NCI-H748 treated with DMSO at 0.1 percent for 48 hours (cell line): ENCODE results near the gene TMEM178B.
"Not testable (repeated sequence)": the region's sequence is repeated elsewhere in the genome, so short reads cannot be mapped to it uniquely, and the experiment has no call there.

ENCODE experiments used
- DNase-seq: peaks from one replicate; lab custom pipeline; 2025; lab: John Stamatoyannopoulos, UW

Gene TMEM178B

GRCh38 chr7:141144921-141145629 lies 71.2 kb downstream of the TMEM178B start:
- DNase-seq: no peak

DNA sequence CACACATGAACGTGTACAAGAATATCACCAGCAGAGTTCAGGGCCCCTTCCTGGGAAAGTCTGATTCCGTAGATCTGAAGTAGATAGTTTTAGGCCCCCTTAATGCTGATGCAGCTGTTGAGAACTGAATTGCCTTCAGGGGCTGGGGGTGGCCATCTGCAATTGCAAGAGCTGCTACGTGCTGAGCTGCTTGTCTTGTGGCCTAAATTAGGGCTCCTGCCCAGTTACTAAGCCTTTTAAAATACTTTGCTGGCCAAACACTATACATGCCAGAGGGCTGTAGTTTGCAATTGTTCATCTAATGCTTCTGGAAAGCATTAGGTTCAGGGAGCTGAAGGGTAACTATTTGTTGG lies 71.7 kb downstream of the TMEM178B start:
- DNase-seq: no peak

- DNase-seq: no peak
Observed at GRCh38 chr7:141147482-141147881, 73.6 kb downstream of the TMEM178B start.

- DNase-seq: no peak
Observed at GRCh38 chr7:141150465-141150864, 76.6 kb downstream of the TMEM178B start.

- no peak for DNase-seq
Observed at GRCh38 chr7:141151746-141152145, 77.9 kb downstream of the TMEM178B start.

GRCh38 chr7:141153231-141153630 lies 79.4 kb downstream of the TMEM178B start:
- DNase-seq: no peak

DNA sequence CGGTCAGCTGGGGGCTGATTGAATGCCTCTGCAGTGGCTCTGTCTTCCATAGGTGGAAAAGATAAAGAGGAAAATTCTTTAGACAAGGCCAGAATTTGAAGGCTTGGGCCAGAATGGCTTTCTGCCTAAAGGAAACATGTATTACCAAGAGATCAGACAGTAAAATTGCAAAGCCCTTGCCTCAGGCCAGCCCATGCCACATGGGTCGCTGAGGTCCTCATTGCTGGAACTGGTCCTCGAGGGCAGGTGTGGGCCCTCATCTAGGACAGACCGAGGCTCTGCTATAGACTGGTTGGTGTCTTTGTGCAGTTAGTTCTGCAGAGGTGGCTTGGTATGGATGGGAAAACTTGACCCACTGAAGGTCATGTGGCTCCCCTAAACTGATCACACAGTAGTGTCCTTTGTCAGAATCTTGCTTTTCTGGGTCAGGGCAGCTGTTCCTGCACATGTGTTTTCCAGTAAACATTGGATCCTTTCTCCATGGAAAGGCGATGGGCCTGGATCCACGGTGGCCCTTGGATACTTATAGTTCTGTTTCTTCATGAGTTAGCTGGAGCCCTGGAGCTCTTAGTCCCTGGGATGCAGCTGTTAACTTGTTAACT lies 80.4 kb downstream of the TMEM178B start:
- DNase-seq: no peak

DNA sequence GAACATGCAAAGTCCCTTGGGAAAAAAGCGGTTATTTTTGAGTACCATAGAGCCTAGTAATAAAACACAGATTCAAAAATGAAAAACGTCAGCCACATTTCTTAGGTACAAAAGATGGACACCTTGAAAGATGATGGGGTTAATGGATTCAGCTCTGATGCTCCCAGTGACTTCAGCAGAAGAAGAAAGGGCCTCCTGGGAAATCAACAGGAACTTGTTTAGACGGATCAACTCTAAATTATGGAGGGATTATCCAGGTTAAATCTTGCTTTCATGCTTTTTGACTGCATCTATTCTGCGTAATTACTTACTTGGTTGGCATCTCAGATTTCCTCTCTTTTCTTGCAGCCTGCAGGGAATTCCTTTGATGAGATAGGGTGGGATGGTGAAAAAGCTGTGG lies 82.5 kb downstream of the TMEM178B start:
- DNase-seq: no peak

DNA sequence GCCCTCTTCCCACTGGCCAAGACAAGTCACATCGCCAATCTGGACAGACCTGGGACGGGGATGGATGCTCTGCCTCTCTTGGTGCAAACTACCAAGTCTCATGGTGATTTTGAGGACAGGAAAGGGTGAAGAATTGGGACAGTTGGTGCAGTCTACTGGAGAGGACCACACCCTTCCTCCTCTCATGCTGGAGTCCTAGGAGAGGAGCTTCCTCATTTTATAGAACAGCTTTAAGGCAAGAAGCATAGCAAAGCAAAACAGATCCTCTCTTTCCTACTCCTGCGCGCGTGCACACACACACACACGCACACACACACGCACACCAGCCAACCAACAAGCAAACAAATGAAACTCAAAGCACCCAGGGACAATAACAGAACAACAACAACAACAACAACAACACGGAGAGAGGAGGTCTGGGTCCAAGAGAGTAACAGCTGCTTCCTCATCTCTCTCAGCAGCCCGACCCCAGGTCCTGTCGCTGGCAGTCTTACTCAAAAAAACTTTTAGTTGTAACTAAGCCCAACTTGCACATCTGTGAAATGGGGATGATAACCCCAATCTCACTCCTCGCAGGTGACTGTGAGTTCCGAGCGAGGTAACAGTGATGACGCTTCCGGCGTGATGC lies 83.4 kb downstream of the TMEM178B start:
- DNase-seq: no peak

- no peak for DNase-seq
Observed at GRCh38 chr7:141158561-141158960, 84.7 kb downstream of the TMEM178B start.

DNA sequence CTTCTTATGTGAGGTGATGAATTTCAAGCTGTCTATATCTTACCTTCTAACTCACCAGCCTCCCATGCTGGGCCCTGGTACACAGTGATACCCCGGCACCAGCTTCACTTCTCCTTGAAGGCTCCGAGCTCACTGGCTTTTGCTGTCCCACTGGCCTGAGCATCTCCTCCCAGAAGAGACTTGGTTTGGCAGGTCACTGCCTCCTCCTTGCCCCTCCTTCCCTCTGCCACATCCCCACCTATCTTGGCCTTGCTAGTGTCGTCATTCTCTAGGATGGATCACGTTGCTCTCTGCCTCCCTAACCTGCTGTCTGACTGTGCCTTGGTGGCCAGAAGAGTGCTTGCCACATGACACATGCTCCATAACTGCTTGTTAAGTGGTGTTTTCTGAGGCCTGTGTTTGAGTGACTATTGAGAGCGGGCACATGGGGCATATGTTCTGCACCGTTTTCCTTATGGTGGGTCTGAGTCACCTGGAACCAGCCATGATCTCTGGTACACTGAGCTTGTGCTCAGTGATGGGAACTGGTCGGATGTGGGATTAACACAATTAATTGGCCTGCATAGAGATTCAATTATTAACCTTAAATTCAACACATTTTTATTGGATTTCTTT lies 86.5 kb downstream of the TMEM178B start:
- DNase-seq: no peak

- DNase-seq: no peak
Observed at GRCh38 chr7:141161550-141162535, 88.0 kb downstream of the TMEM178B start.

- no peak for DNase-seq
Observed at GRCh38 chr7:141165521-141165920, 91.7 kb downstream of the TMEM178B start.

DNA sequence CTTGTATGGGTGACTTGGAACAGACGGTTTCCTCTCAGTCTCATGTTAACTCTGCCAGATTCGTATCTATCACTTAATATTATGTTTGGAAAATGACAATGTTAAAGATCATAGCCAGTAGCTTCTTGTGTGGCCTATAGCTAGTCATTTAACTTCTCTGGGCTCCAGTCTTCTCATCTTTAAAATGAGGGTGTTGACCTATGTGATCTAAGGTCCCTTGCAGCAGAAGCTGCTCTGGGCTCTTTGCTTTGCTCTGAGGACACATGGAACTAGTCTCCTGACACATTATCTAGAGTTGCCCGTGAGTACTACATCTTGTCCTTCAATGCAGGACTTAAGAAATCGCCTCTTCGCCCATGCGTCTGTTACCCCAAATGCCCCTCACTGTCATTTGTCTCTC lies 93.1 kb downstream of the TMEM178B start:
- no peak for DNase-seq

DNA sequence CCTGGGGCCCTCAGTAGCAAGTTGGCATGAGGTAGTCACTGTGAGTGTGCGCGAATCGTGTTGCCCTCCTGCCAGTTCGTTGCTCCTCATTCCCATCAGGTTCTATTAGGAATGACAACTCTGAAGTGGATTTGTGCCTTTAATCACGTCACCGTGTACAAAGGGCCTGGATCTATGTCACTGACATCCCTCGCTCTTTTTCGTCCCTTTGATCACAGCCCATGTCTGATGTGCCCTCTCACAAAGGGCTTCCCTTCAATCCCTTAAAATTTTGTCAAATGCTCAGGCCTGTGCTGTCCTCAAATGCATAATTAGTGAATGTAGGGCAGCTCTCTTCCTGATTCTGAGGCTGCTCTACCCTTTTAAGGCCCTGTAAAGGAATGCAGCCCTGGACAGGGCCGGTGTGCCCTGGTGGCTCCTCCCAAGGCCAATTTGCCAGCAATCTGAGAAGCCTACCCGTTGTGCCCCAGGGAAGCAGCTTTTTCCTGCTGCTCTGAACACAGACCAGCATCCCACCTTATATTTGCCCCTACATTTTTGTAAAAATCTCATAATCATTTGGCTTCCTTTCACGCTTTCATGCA lies 93.6 kb downstream of the TMEM178B start:
- no peak for DNase-seq

GRCh38 chr7:141169157-141169556 lies 95.3 kb downstream of the TMEM178B start:
- not testable (repeated sequence) for DNase-seq

DNA sequence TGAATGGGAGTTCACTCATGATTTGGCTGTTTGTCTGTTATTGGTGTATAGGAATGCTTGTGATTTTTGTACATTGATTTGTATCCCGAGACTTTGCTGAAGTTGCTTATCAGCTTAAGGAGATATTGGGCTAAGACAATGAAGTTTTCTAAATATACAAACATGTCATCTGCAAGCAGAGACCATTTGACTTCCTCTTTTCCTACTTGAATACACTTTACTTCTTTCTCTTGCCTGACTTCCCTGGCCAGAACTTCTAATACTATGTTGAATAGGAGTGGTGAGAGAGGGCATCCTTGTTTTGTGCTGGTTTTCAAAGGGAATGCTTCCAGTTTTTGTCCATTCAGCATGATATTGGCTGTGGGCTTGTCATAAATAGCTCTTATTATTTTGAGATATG lies 101.9 kb downstream of the TMEM178B start:
- DNase-seq: not testable (repeated sequence)

GRCh38 chr7:141177120-141177519 lies 103.3 kb downstream of the TMEM178B start:
- not testable (repeated sequence) for DNase-seq

- no peak for DNase-seq
Observed at GRCh38 chr7:141178486-141179135, 104.7 kb downstream of the TMEM178B start.

DNA sequence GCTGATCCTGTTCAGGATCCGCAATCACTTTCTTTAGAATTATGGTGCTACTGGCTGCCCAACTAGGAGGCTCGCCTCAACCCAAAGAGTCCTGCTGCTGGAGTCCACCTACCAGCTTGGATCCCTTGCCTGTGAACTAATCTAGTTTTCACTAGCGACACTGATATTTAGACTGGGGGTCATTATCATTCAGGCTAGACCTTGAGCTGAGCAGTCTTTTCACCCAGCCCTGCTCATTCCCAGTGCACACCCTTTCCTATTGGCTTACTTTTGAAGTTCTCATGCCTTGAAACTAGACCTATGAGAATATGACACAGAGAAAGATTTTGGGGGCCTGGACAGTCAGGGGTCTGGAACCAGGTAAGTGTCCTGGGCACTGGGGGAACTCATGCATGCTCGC lies 107.9 kb downstream of the TMEM178B start:
- no peak for DNase-seq
